Stimulated activated CD8-positive, alpha-beta memory T cell treated with anti-CD3 and anti-CD28 coated beads, Interleukin-7, amount 100 ng/mL, for 1 hour (primary cell): ENCODE results near the gene PIK3R3.

Experiments
- DNase-seq, 2 donors: peaks; one replicate each; pipeline ENCODE4 v3.0.0-alpha.2; 2020; ENCODE audit warnings: low read depth in 2 of 2

PIK3R3 gene

DNA sequence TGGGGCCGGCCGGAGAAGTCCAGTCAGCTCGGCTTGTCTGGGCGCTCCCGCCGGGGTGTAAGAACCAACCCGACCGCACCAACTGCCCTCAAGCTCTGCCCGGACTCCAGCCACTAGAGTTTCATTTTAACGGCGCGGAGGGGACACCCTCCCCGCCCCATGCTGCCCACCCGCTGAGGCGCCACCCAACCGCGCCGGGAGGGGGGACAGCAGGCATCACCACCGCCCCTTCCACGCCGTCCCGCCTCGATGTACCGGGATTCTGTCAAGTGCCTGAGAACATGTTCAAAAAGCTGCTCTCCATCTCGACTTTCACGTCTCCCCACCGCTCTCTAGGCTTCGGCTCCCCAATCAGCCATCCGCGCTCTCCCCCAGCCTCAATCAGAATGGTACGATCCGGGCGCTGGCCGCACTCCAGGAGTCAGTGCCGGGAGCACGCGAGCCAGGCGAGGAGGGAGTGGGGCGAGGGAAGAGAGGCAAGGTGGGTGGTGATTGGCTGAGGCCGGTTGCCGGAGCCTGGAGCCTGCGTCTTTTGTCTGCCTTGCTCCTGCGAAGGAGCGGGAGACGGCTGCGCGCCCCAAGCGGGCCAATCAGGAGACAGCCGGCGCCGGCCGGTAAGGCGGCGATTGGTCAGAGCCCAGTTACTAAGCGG, at the start of gene PIK3R3:
Gene PIK3R3, minus strand, starts transcription at position 101 of the 652 bp plus-strand sequence. CDS start 677 bp downstream, outside the sequence.
- peak; percentile 60 to 61 for DNase-seq

DNA sequence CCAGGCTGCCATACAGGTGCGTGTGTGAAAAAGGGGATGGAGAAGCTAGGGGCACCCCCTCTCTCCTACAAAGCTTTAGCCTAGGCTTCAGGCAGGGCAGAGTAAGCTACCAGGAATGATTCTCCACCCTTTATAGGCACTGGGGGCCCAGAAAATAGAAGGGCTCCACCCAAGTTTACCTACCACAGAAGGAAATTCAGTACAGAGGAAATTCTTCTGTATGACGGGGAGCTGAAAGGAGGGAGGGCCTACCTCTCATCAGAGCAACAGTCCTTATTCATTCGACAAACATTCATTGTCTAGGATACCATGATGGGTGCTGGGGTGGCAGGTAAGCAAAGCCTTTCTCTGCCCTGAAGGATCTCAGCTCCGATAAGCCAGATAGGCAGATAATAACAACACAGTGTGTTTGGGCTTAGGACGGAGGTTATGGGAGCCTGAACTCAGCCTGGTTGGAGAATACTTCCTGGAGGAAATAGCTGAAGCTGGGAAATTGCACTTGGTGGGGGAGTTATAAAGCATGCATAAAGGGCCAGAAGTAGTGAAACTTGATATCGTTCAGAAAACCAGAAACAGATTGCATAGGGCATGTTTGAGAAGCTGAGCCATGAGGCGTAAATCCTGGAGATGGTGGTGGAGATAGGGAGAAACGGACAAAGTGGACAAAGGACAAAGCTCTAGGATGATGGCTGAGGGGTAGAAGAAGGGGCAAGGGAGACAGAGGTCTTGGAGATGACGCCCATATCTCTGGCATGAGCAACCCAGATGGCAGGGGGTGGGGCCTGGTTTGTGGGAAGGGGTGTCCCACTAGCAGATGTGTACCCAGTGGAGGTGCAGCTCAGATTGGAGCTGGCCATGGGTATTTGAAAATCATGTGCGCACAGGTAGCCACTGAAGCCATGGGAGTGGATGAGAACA, 49.2 kb upstream of the PIK3R3 start:
- no peak for DNase-seq

DNA sequence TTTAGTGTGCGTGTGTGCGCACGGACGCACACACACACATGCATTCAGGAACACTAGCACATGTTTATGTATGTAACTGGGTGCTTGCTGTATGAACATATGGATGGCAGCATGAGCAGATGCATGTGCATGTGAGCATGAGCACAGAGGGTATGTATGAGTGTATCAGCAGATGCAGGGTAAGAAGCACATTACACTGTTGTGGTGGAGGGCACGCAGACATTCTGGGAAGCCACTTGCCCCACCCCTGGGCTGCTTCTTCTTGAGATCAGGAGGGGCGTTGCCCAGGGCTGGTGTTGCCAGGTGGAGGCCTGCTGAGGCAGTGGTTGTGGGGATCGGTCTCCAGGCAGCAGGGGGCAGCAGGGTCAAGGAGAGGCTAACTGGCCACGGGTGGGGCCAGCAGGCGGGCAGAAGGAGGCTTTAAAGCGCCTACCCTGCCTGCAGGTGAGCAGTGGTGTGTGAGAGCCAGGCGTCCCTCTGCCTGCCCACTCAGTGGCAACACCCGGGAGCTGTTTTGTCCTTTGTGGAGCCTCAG, 47.7 kb upstream of the PIK3R3 start:
- no peak for DNase-seq

DNA sequence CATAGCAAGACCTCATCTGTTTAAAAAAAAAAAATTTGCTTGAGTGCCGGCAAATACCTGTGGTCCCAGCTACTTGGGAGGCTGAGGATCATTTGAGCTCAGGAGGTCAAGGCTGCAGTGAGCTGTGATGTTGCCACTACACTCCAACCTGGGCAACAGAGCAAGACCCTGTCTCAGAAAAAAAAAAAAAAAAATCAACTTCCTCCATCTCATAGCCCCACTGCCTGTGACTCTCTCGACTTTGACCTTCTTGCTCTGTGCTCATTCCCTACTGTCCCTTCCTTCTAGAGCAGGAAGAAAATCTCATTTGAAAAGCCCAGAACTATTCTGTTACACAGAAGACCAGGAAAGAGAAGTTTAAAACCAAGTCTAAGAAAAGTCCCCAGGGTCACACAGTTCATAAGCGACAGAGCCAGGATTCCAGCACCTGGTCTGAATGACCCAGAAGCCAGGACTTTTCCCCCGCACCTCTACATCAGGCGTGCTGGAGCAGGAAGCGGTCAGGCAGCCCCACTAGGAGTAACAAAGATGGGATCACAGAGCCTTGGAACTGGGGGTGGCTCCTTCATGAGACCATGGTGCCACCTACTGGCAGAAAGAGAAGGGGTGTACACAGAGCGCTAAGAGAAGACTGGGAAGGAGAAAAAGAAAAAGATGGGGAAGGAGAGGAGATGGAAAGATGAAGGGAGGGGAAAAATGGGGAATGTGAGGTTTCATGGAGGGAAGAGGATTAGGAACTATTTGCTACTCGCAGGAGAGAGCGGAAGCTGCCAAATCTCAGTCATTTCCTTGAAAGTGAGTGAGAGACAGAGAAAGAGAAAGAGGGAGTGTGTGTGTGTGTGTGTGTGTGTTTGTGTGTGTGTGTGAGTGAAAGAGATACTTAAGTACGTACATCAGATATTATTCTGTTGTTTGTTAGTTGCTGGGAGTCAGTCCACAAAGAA, 47.0 kb upstream of the PIK3R3 start:
- peak; percentile 13 to 46 for DNase-seq

DNA sequence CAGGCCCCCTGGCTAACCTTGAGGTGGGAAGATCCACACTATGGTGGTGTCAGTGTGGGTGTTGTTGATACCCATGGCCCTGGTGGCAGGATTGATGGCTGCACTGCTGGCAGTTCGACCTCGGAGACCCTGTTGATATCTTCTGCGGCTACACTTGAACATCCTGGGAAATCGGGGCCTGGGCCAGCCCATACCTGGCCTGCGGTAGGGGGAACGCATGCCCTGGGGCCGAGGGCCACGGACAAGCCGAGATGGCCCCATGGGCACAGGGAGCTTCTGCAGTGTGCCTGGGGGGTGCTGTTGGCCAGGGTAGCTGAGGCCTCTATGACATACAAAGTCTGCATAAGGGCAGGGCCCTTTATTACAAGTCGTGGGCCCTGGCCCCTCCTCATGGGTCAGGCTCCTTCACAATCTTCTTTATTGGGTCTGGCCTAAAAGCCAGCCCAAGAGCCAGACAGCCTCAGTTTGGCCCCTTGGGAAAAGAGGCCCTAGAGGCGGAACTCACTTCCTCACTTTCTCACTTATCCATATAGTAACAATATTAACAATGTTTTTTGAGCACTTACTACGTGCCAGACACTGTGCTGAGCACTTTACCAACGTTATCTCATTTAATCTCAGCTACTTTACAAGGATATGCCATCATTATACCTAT, 43.9 kb upstream of the PIK3R3 start, which contains the start of gene P3R3URF:
Gene P3R3URF, minus strand, starts transcription at position 278 of the 655 bp plus-strand sequence. Its CDS starts 17 bp downstream, at position 261.
- DNase-seq = no peak

DNA sequence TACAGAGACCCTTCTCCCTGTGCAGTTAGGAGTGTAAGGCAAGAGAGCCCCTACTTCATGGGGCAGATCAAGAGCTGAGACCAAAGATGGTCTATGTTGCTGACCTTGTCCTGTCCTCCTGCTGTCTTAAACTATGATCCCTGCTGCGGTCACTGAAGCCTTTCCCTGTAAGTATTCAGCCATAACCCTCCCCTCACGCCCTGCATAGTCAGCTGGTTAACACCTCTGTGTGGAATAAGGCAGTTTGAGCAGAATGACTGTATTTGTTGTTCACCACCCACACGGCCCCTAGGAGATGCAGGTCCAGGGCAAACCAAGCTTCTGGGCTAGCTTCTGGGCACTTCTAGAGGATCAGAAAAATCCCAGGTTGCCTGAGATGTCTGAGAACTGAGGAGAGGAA, 42.8 kb upstream of the PIK3R3 start:
- DNase-seq = no peak

DNA sequence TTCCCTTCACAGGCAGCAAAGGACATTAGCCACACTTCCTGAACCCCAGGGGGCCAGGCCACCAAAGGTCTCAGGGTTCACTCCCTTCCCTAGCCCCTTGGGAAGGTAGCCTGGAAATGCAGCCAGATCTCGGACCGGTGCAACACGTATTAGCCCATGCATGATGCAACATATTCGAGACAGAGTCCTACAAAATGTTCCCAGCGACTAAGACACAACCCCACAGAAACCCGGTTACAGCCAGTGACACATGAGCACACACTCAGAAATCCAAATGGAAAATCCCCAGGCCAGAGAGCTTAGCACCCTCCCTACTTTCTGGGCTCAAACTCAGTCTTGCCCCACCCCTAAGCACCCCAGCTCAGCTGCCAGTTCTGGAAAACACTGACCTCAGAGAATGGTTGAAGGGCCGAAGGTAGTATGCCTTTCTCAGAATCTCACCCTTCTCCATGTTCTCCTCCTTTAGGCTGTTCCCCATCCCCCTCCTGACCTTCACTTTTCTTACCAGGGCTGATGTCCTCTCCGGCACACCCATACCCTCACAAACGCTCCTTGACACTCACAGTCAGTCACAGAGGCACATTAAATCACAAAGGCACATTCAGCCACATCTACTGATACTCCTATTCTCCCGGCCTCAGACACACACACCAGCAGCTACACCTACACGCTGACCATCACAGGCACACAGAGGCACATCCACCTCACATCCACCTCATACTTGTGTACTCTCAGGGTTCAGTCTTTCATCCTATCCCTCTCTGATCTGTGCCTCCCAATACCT, 42.2 kb upstream of the PIK3R3 start, which contains the start of gene TSPAN1:
Gene TSPAN1, plus strand, starts transcription at position 640 of the 784 bp plus-strand sequence. CDS start 6,021 bp downstream, outside the sequence.
- DNase-seq = no peak

DNA sequence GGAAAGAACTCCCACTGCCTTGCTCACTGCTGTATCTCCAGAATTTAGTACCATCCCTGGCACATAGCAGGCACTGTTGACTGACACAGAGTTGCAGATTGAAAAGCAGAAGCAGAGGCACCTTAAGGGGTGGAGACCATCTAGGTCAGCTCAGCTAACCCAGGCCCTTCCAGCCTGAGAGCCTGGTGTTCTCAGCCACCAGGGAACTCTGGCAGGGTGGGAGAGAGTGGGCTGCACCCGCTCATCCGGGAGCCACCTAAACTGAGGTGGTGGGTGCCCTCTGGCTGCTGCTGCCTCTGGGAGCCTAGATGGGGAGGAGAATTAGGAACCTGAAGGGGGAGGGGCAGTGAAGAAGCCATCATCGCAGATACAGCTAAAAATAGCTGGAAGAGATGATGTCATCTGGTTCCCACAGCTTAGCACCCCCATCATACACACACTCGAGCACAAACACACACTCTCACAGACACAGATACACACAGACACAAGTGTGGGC, 41.0 kb upstream of the PIK3R3 start:
- DNase-seq = no peak

DNA sequence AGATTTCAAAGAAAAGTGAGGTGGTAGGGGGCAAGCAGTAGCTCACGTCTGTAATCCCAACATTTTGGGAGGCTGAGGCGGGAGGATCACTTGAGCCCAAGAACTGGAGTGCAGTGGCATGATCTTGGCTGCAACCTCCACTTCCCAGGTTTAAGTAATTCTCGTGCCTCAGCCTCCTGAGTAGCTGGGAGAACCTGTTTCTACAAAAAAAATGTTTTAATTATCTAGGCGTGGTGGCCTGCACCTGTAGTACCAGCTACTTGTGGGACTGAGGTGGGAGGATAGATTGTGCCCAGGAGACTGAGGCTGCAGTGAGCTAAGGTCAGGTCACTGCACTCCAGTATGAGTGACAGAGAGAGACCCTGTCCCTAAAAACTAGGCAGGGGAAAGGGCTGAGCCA, 39.9 kb upstream of the PIK3R3 start:
- DNase-seq = no peak

DNA sequence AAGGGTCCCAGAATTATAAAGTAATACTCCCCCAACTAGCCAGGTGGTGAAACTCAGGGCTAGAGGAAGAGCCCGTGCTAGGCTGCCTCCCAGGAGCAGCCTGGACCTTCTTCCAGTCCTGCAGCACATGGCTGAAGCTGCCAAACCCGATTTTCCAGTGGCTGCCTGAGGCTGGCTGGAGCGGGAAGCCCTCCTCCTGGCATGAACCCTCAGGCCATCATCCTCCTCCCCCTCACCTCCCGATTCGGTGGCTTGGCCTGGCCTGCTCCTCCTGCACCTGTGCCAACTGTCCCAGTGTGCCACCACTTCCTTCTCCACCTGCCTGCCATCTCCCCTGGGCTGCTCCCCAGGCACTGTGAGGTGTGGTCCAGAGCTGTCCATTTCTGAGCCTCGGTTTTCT, 39.4 kb upstream of the PIK3R3 start:
- DNase-seq = no peak

DNA sequence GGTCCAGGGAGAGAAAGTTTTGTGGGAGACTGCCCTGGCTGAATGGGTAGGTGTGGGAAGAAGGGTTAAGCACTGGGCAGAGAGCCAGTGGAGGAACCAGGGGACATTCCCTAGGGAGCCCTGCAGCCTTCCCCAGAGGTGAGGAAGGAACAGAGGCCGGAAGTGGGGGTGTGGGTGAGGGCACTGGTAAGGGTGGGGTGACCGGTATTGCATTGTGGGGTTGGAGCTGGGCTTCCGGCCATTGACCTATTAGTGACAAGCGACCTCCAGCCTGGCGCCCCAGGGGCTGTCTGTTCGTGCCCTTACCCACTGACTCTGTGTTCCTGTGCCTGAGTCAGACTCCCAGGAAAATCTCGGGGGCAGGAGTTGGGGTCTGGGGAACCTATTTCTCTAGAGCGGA, 38.9 kb upstream of the PIK3R3 start:
- DNase-seq = no peak

DNA sequence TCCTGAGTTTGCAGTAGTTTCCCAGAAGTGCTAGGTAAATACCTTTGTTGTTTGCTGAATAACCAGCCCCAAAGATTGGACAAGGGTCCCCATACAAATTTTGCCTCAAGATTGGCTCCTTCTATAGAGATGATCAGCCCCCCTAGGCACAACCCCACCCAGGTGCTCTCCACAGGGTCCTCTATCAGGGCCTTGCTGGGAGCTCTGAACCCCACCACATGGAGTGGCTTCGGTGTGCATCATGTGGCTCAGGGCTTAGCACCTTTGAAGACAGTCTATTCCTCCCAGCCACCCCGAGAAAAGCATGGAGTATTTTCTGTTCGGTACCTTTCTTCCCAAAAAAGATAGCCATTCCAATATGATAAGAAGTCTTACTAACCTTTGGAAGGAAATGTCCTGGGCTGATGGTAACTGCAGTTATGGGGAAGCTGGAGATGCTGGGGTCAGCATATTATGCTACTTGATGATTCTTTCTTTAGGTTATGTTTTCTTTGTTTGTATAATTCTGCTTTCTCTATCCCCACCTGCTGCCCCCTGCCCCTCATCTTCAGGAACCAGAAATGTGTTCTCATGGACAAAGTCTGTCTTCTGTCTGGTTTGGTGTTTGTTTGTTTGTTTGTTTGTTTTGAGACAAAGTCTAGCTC, 37.5 kb upstream of the PIK3R3 start:
- no peak for DNase-seq

DNA sequence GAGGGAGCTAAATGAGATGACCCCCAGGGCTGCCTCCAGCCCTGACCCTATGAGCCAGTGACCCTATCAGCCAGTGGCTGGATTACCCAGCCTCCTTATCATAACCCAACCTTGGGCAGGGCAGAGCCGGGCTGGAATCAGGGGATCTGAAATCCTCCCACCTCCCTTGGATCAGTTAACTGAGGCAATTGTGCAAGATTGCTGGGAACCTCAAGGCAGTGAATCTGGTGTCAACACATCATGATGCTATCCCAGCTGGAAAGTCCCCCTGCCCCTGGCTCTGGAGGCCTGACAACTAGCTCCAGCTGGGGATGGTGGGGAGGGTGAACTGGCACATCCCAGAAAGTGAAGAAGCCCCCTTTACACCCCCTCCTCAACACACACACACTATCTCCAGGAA, 36.0 kb upstream of the PIK3R3 start:
- no peak for DNase-seq

DNA sequence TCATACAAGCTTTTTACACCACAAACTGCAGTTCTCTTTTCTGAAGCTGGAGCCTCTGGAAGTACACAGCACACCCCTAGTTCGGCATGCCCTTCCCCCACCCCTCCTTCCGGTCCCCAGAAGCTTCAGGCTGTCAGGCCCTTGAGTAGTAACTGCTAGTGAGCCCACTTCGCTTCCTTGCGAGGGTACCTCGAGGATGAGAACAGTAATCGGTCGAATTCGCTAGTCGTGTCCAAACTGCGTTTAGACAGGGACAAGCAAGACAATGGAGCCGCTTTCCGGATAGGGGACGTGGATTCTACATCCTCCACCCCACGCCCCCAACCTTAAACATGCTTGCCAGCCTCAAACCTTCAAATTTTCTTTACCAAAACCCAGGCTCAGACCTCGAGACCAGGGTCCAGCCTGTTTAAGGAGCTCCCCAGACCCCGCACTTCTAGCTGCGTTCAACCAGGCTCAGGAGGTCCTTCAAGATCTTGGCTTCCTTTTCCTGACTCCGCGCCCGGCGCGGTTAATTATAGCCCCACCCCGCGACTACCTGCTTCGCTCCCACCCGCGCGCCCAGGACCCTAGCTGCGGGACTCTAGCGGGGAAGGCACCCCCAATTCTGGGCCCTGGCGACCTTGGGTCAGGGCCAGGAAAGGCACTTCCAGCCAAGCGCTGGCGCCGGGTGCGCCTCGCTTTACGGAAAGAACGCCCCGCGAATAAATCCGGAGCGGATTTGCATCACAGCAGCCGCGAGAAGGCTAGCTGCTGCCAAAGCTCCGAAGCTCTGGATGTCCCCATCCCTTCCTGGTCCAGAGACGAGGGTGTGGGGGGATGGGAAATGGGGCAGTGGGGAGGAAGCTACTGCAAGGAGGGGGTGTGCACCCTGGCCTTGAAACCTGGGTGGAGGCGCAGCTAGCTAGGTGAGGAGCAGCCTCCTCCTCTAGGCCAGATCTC, 34.4 kb upstream of the PIK3R3 start:
- DNase-seq = no peak

DNA sequence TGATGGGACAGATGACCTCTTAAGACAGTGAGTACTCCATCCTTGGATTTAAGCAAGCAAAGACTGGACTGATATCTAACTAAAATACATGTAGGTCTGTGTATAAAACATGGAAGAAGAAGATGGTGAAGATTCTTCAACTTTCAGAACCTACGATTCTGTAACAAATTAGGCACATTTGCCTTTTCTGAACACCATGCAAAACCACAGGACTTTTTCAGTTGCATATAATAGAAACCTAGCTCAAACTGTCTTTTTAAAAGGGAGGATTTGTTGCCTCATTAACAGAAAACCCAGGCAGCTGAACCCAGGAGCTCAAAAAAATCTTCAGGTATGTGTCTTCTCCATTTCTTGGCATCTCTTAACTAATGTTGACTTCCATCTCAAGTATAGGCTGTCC, 27.8 kb upstream of the PIK3R3 start:
- no peak for DNase-seq

DNA sequence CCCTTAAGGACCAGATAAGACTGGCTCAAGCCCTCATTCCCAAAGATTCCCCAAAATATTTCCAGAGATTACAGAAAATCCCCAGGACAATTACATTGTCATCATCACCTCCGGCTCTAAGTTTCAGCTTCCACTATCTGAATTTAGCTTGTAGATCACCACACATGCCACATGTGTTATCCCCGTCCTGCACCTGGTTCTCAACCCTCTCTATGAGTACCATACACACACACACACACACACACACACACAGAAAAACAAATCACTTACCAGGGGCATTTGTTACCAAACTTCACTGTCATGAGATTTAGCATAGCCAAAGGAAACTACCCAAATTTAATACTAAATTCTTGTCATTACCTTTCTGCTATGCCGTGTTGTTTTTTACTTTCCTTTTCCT, 27.1 kb upstream of the PIK3R3 start:
- no peak for DNase-seq

DNA sequence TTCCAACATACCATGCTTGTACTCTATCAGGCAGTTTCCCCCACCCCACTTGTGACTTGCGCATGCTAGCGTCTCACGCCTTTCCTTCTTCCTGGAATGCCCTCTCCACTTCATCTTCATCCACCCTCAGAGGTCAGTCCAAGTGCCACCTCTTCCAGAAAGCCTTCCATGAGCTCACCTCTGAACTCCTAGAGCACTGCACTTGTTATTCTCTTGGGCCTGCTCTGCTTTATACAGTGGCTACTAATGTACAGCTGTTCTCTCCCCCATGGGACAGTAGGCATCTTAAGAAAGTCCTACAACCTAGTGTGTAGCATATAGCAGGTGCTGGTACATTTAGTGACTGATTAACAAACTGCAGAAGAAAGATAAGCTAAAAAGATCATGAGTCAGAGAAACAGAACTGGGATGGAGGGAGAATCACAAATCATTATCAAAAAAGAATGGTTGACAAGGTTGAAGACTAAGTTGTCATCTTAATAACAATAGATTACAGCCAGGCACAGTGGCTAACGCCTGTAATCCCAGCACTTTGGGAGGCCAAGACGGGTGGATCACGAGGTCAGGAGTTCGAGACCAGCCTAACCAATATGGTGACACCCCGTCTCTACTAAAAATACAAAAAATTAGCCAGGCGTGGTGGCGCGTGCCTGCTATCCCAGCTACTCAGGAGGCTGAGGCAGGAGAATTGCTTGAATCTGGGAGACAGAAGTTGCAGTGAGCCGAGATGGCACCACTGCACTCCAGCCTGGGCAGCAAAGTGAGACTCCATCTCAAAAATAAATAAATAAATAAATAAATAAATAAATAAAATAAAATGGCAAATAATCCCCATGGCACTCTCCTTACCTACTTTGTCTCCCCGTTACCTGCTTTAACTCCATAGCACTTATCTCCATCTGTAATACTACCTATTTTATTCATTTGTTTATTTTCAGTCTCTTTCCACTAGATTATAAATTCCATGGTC, 26.2 kb upstream of the PIK3R3 start:
- DNase-seq = no peak
